NB4 (cell line): ENCODE measurements around the gene IL17RD.

Source experiments
- MYC ChIP-seq: IDR thresholded peaks from 2 replicates; pipeline ENCODE4 v1.6.1; 2011; ENCODE audit warnings: low read depth, low read length
- TF ChIP-seq, protein P1 (sequence below): IDR thresholded peaks from one replicate; pipeline ENCODE4 v1.5.1; 2012; ENCODE audit warnings: low read depth, low read length

DNA sequence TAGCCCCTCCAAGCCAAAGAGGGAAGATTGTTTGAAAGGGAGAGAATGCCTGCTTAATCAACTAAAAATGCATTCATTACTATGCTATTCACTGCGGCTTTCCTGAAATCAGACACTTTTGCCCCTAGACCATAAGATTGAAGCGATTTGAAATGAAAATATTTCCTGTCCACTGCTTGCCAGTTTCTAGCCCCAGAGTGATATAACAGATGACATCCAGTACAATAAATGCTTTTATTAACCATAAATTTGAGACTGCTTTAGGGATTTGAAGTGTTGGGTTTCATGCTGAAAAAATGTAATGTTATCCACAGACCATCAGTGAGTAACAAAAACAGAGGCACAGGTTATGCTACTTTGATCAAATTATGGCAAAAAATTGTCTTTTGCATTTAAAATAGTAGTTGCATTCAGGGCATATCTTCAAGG lies 14.1 kb downstream of the IL17RD start:
- no peak for TF ChIP-seq MYC
- TF ChIP-seq, protein P1, sequence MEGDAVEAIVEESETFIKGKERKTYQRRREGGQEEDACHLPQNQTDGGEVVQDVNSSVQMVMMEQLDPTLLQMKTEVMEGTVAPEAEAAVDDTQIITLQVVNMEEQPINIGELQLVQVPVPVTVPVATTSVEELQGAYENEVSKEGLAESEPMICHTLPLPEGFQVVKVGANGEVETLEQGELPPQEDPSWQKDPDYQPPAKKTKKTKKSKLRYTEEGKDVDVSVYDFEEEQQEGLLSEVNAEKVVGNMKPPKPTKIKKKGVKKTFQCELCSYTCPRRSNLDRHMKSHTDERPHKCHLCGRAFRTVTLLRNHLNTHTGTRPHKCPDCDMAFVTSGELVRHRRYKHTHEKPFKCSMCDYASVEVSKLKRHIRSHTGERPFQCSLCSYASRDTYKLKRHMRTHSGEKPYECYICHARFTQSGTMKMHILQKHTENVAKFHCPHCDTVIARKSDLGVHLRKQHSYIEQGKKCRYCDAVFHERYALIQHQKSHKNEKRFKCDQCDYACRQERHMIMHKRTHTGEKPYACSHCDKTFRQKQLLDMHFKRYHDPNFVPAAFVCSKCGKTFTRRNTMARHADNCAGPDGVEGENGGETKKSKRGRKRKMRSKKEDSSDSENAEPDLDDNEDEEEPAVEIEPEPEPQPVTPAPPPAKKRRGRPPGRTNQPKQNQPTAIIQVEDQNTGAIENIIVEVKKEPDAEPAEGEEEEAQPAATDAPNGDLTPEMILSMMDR = no peak
